Stimulated activated naive CD4-positive, alpha-beta T cell treated with Interleukin-2 at 50 U/mL for 16 hours (primary cell): ENCODE results near the gene DNMBP.

Experiments
- DNase-seq: peaks from one replicate; lab custom pipeline; 2025; lab: John Stamatoyannopoulos, UW

The DNMBP gene

DNA sequence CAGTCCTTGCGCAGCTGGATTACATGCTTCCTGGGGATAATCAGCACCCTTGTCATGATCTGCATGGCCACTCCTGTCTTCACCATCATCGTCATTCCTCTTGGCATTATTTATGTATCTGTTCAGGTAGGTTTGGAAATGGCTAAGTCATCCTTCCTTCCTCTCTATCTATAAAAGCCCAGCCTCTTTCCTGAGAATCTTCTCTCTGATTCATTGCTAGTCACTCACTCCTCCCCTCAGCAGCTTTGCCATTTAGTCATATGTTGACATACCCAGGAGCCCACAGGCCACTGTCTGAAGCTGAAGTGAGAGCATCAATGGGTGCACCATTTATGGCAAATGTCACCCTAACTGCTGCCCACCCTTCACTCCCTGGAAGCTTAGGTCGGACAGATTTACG lies 175.3 kb downstream of the DNMBP start:
- DNase-seq = no peak

DNA sequence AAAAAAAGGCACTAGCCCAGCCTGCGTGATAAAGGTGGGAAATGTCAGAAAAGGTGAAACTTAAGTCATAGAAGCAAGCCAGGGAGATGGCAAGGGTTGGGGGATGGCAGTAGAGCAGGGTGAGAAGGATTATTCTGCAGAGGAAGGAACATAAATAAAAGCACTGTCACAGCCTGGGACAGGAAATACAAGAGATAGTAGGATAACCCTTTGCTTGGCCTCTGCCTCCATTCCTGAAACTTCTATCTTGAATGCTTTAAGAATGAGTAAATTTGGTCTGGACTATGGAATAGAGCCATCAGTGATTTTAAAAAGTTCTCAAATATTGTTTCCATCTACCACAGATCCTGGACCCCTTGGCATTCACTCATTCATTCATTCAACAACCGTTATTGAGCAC lies 177.3 kb downstream of the DNMBP start:
- no peak for DNase-seq

DNA sequence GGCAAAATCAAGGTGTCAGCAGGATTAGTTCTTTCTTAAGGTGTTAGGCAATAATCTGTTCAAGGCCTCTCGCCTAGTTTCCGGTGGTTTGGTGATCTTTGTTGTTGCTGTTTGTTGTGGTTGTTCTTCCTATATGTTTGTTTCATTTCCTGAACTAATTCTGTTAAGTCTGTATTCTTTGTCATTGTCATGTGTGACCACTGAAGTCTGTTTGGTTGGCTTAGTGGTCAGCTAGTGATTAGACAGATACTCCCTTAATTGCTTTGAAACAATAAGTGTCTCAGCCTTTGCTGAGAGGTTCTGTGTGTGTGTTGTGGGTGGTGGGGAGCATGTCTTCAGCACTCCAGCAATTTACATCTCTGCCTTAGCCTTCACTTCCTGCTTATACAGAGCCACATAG lies 181.3 kb downstream of the DNMBP start:
- no peak for DNase-seq

DNA sequence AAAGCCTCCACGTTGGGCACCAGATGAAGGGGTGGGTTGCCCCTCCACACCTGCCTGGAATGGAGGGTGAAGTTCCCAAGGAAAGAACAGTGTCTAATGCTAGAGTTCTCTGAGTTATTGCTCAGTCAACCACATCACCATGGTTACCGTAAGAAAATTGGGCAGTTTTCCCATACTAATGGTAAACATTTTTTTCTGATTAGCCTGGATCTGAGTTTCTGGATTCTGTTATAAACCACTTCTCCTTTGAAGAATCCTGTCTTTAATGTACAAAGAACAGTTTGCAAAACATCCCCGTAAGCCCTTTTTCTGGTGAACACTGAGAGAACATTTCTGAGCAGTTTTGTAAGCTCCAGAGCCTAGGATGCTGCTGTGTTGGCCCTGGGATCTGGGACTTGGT lies 181.8 kb downstream of the DNMBP start:
- DNase-seq = no peak
